Neutrophil (primary cell): ENCODE measurements around the gene PCBP4.
"Not testable (repeated sequence)": the region's sequence is repeated elsewhere in the genome, so short reads cannot be mapped to it uniquely, and the experiment has no call there.

Source experiments
- H3K27ac ChIP-seq: fragments of 200-600 bp; sonication (generic); 2 replicates; pipeline ENCODE4 v1.5.1; 2016; ENCODE audit warnings: mild to moderate bottlenecking, moderate library complexity
- H3K27me3 ChIP-seq: fragments of 200-600 bp; sonication (generic); 2 replicates; pipeline ENCODE4 v1.6.0; 2016; ENCODE audit warnings: mild to moderate bottlenecking
- H3K36me3 ChIP-seq: fragments of 200-600 bp; sonication (generic); 2 replicates; pipeline ENCODE4 v1.5.1; 2017
- H3K4me1 ChIP-seq, 2 experiments: fragments of 200-600 bp in 1 of 2; sonication (generic) in 1 of 2; 1 replicate in 1 of 2; 2 replicates in 1 of 2; pipeline versions ENCODE4 v1.5.1 to v1.6.1; 2013 to 2016; ENCODE audit warnings: low read depth in 1 of 2, low read length in 1 of 2, mild to moderate bottlenecking in 1 of 2, moderate library complexity in 1 of 2; ENCODE audit not compliant: control insufficient read depth in 1 of 2, insufficient read depth in 1 of 2
- H3K4me3 ChIP-seq, 2 experiments: fragments of 200-600 bp in 1 of 2; sonication (generic) in 1 of 2; 1 replicate in 1 of 2; 2 replicates in 1 of 2; pipeline ENCODE4 v1.5.1; 2013 to 2016; ENCODE audit warnings: low read depth in 1 of 2, low read length in 1 of 2, mild to moderate bottlenecking in 1 of 2, moderate library complexity in 1 of 2
- H3K9me3 ChIP-seq: fragments of 200-600 bp; sonication (generic); 2 replicates; pipeline ENCODE4 v1.5.1; 2016
- CTCF ChIP-seq: fragments of 200-600 bp; sonication (generic); IDR thresholded peaks from 2 replicates; pipeline ENCODE4 v1.5.1; 2016; ENCODE audit warnings: antibody characterized with exemption

Gene PCBP4

DNA sequence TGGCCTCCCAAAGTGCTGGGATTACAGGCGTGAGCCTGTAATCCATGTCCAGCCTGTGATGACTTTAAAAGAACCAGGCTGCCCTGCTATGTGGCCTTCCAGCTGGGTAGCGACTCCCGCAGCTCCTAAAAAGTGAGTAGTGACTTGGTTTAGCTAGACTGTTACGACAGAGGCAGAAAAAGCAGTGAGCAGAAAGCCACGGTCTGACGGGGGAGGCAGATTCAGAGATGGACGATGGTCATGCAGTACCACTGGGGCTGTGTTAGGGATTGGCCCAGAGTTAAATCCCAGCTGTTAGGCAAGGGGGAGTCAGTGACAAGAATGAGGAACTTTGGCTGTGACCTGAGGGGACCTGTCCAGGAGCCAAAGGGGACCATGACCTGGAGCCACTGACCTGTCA lies 31.5 kb upstream of the PCBP4 start:
- Histone ChIP-seq H3K9me3 (no peaks in the 10 kb centered on the region), H3K27ac (no peak overlapping the region), H3K27me3 (peaks cover 4% of the 10 kb centered on the region), H3K4me1 (peaks cover 15 to 16% of the 10 kb centered on the region in 2 experiments), H3K36me3 (peaks cover 8% of the 10 kb centered on the region), H3K4me3 (no peak overlapping the region)
- no peak for TF ChIP-seq CTCF

DNA sequence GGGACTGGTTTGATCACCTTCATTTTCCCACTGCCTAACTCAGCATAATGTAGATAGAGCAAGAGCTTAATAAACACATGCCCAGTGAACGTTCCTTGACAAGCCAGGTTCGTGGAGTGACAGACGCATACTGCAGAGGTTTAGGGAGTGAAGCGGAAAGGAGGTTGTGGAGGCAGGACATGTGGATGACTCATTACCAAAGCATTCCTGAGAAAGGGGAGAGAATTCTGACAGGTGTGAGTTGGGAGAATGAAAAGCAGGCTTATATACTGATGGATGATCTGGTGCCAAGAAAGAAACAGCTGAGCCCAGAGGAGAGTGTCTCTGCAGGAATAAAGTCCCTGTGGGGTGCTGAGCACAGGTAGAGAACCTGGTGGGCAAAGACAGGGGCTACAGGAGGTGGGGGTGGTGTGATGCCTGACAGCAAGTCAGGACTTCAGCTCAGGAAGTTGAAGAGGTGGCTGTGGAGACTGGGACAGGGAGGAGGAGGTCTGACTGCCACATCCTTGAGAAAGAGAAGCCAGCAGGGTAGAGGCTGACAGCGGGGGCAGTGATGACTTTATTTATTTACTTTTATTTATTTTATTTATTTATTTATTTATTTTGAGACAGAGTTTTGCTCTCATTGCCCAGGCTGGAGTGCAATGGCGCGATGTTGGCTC lies 30.8 kb upstream of the PCBP4 start:
- Histone ChIP-seq H3K4me1 (peaks cover 15 to 16% of the 10 kb centered on the region in 2 experiments), H3K36me3 (peaks cover 14% of the 10 kb centered on the region), H3K4me3 (no peak overlapping the region), H3K27ac (no peak overlapping the region), H3K27me3 (peaks cover 4% of the 10 kb centered on the region), H3K9me3 (no peaks in the 10 kb centered on the region)
- TF ChIP-seq CTCF = no peak

- no peak for TF ChIP-seq CTCF
- H3K4me1 ChIP-seq = peaks cover 15 to 16% of the 10 kb centered on the region in 2 experiments
- no peaks in the 10 kb centered on the region for H3K9me3 ChIP-seq
Observed at GRCh38 chr3:51997172-51997571, 29.9 kb upstream of the PCBP4 start.

GRCh38 chr3:51995346-51996163 lies 28.3 kb upstream of the PCBP4 start, which contains the start of gene RPL29:
TSS of gene RPL29 (minus strand) at chr3:51995895. CDS start at chr3:51995461, 434 bp downstream.
- H3K27me3 ChIP-seq = peaks cover 4% of the 10 kb centered on the region
- peak within 1 kb of the TSS; percentile 70 for H3K27ac ChIP-seq
- TF ChIP-seq CTCF = peak; percentile 30
- H3K4me3 ChIP-seq = peak within 1 kb of the TSS; percentile 76 to 78
- H3K36me3 ChIP-seq = peaks cover 20% of the 10 kb centered on the region
- H3K4me1 ChIP-seq = peaks cover 12 to 15% of the 10 kb centered on the region in 2 experiments
- H3K9me3 ChIP-seq = no peaks in the 10 kb centered on the region

More at GRCh38 chr3:51997172-51997571, 29.9 kb upstream of the PCBP4 start:
- Histone ChIP-seq H3K27ac (no peak overlapping the region), H3K27me3 (peaks cover 4% of the 10 kb centered on the region), H3K4me3 (no peak overlapping the region), H3K36me3 (peaks cover 20% of the 10 kb centered on the region)

- Histone ChIP-seq H3K4me1 (peaks cover 12 to 15% of the 10 kb centered on the region in 2 experiments), H3K4me3 (no peak overlapping the region), H3K27me3 (peaks cover 4% of the 10 kb centered on the region), H3K27ac (no peak overlapping the region), H3K36me3 (peaks cover 20% of the 10 kb centered on the region), H3K9me3 (no peaks in the 10 kb centered on the region)
- TF ChIP-seq CTCF = no peak
Observed at GRCh38 chr3:51994530-51994929, 27.3 kb upstream of the PCBP4 start.

DNA sequence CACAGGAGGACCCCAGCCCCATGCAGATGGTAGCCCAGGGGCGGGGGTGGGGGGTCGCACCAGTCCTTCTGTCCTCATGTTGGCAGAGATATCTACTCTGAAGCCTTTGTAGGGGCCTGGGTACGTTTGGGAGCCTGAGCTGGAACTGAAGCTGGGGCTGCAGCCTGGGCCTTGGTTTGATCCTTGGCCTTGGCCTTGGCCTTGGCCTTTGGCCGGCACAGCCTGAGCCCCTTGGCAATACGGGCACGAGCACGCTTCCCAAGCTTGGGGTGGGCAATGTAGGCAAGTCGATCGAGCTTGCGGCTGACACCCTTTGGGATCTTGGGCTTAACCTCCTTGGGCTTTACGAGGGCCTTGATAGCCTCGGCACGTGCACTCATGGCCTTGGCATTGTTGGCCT lies 26.4 kb upstream of the PCBP4 start:
- H3K27me3 ChIP-seq, H3K9me3 ChIP-seq, H3K27ac ChIP-seq, H3K4me3 ChIP-seq: not testable (repeated sequence)
- H3K36me3 ChIP-seq = peaks cover 20% of the 10 kb centered on the region
- H3K4me1 ChIP-seq = peaks cover 12 to 15% of the 10 kb centered on the region in 2 experiments
